H9 (cell line): ENCODE data around the gene SLC13A5. TPM values are rescaled to one million over a fixed set of nuclear protein-coding genes. Genes with fewer than 3 reads are reported as not detected.

ENCODE experiments used
- DNase-seq: peaks from one replicate; pipeline ENCODE4 v3.0.0-alpha.2; 2017
- H2AFZ ChIP-seq: one replicate; pipeline ENCODE4 v1.6.1; 2013; ENCODE audit warnings: mild to moderate bottlenecking, low read length, control low read depth, moderate library complexity
- H2AK5ac ChIP-seq: 2 replicates; pipeline ENCODE4 v1.6.1; 2013; ENCODE audit warnings: low read length, control low read depth, mixed read lengths; ENCODE audit not compliant: insufficient read length
- H2BK120ac ChIP-seq: one replicate; pipeline ENCODE4 v1.6.1; 2013; ENCODE audit warnings: low read depth, mild to moderate bottlenecking, low read length, control low read depth, inconsistent platforms; ENCODE audit not compliant: poor library complexity, severe bottlenecking
- H2BK12ac ChIP-seq: 2 replicates; pipeline ENCODE4 v1.6.1; 2013; ENCODE audit warnings: low read length, control low read depth, mixed read lengths, low read depth; ENCODE audit not compliant: insufficient read length
- H2BK15ac ChIP-seq: 2 replicates; pipeline ENCODE4 v1.6.1; 2013; ENCODE audit warnings: low read depth, low read length, control low read depth
- H2BK20ac ChIP-seq: one replicate; pipeline ENCODE4 v1.6.1; 2013; ENCODE audit warnings: low read depth, mild to moderate bottlenecking, low read length, control low read depth, inconsistent platforms; ENCODE audit not compliant: poor library complexity, severe bottlenecking
- H2BK5ac ChIP-seq: 2 replicates; pipeline ENCODE4 v1.6.1; 2013; ENCODE audit warnings: low read length, control low read depth, mixed read lengths; ENCODE audit not compliant: insufficient read length
- H3K14ac ChIP-seq: 2 replicates; pipeline ENCODE4 v1.6.1; 2013; ENCODE audit warnings: low read length, control low read depth; ENCODE audit not compliant: insufficient read depth
- H3K18ac ChIP-seq: 2 replicates; pipeline ENCODE4 v1.6.1; 2013; ENCODE audit warnings: low read depth, mild to moderate bottlenecking, mixed read lengths, low read length, control low read depth; ENCODE audit not compliant: insufficient read length
- H3K23ac ChIP-seq: 2 replicates; pipeline ENCODE4 v1.6.1; 2013; ENCODE audit warnings: low read length, control low read depth, mixed read lengths, low read depth; ENCODE audit not compliant: insufficient read length
- H3K23me2 ChIP-seq: 2 replicates; pipeline ENCODE4 v1.6.1; 2013; ENCODE audit warnings: low read depth, mild to moderate bottlenecking, mixed read lengths, low read length, control low read depth; ENCODE audit not compliant: insufficient read length, poor library complexity, severe bottlenecking
- H3K27ac ChIP-seq: 2 replicates; pipeline ENCODE4 v1.5.1; 2013; ENCODE audit warnings: low read length, control low read depth, mixed read lengths, low read depth; ENCODE audit not compliant: insufficient read length
- H3K27me3 ChIP-seq: 2 replicates; pipeline ENCODE4 v1.6.1; 2013; ENCODE audit warnings: low read length, control low read depth, inconsistent platforms; ENCODE audit not compliant: insufficient read depth
- H3K4ac ChIP-seq: 2 replicates; pipeline ENCODE4 v1.6.1; 2013; ENCODE audit warnings: low read depth, mild to moderate bottlenecking, control low read depth, inconsistent platforms, low read length, moderate library complexity
- H3K4me1 ChIP-seq: 2 replicates; pipeline ENCODE4 v1.6.1; 2013; ENCODE audit warnings: low read length, control low read depth, inconsistent platforms; ENCODE audit not compliant: insufficient read depth
- H3K4me2 ChIP-seq: 2 replicates; pipeline ENCODE4 v1.6.1; 2013; ENCODE audit warnings: low read length, control low read depth, mixed read lengths; ENCODE audit not compliant: insufficient read length, insufficient read depth
- H3K56ac ChIP-seq: 2 replicates; pipeline ENCODE4 v1.6.1; 2013; ENCODE audit warnings: low read depth, mild to moderate bottlenecking, mixed read lengths, low read length, control low read depth; ENCODE audit not compliant: insufficient read length
- H3K79me1 ChIP-seq: 2 replicates; pipeline ENCODE4 v1.6.1; 2013; ENCODE audit warnings: low read depth, mild to moderate bottlenecking, moderate library complexity, low read length, control low read depth, inconsistent platforms; ENCODE audit not compliant: insufficient read depth, poor library complexity, severe bottlenecking
- H3K79me2 ChIP-seq: 2 replicates; pipeline ENCODE4 v1.6.1; 2013; ENCODE audit warnings: low read length, control low read depth, inconsistent platforms; ENCODE audit not compliant: insufficient read depth
- H3K9ac ChIP-seq: 2 replicates; pipeline ENCODE4 v1.6.1; 2013; ENCODE audit warnings: low read length, control low read depth, mixed read lengths; ENCODE audit not compliant: insufficient read length; ENCODE audit errors: extremely low read depth
- H3K9me3 ChIP-seq: one replicate; pipeline ENCODE4 v1.6.1; 2013; ENCODE audit warnings: low read depth, low read length, inconsistent platforms; ENCODE audit not compliant: control insufficient read depth
- H3T11ph ChIP-seq: one replicate; pipeline ENCODE4 v1.6.1; 2013; ENCODE audit warnings: mild to moderate bottlenecking, low read length, control low read depth, inconsistent platforms
- H4K20me1 ChIP-seq: one replicate; pipeline ENCODE4 v1.6.1; 2013; ENCODE audit not compliant: control insufficient read depth, insufficient read length, insufficient read depth
- H4K5ac ChIP-seq: 2 replicates; pipeline ENCODE4 v1.6.1; 2013; ENCODE audit warnings: low read depth, mild to moderate bottlenecking, mixed read lengths, low read length, control low read depth; ENCODE audit not compliant: insufficient read length
- H4K8ac ChIP-seq: replicated peaks from 2 replicates; pipeline ENCODE4 v1.6.1; 2013; ENCODE audit warnings: low read length, control low read depth, mixed read lengths, low read depth; ENCODE audit not compliant: insufficient read length
- H4K91ac ChIP-seq: 2 replicates; pipeline ENCODE4 v1.6.1; 2013; ENCODE audit warnings: low read depth, mild to moderate bottlenecking, moderate library complexity, mixed read lengths, low read length, control low read depth; ENCODE audit not compliant: insufficient read length
- H3K27ac Mint-ChIP-seq, 3 experiments: 2 replicates in 2 of 3; 3 replicates in 1 of 3; pipeline ENCODE4 v1.8.0; 2020 to 2021; ENCODE audit warnings: mixed read lengths in 3 of 3, mild to moderate bottlenecking in 1 of 3, moderate library complexity in 1 of 3
- H3K27me3 Mint-ChIP-seq: 2 replicates; pipeline ENCODE4 v1.8.0; 2021; ENCODE audit warnings: low read depth, mild to moderate bottlenecking, moderate library complexity, mixed read lengths
- H3K36me3 Mint-ChIP-seq, 3 experiments: 2 replicates in 2 of 3; 3 replicates in 1 of 3; pipeline ENCODE4 v1.8.0; 2020 to 2021; ENCODE audit warnings: low read depth in 3 of 3, mixed read lengths in 3 of 3; ENCODE audit not compliant: insufficient read depth in 1 of 3
- H3K4me1 Mint-ChIP-seq, 2 experiments: 2 replicates each; pipeline ENCODE4 v1.8.0; 2020; ENCODE audit warnings: mixed read lengths in 2 of 2
- H3K4me3 Mint-ChIP-seq, 2 experiments: 2 replicates in 1 of 2; 3 replicates in 1 of 2; pipeline ENCODE4 v1.8.0; 2020 to 2021; ENCODE audit warnings: mild to moderate bottlenecking in 2 of 2, mixed read lengths in 2 of 2, moderate library complexity in 1 of 2
- H3K9me3 Mint-ChIP-seq, 2 experiments: 2 replicates in 1 of 2; 3 replicates in 1 of 2; pipeline ENCODE4 v1.8.0; 2020; ENCODE audit warnings: mild to moderate bottlenecking in 2 of 2, mixed read lengths in 2 of 2, moderate library complexity in 1 of 2
- CTCF ChIP-seq: fragments of 200-600 bp; sonication (generic); conservative IDR thresholded peaks from 3 replicates; pipeline ENCODE4 v1.8.0; 2021; ENCODE audit warnings: antibody characterized with exemption, mild to moderate bottlenecking
- WGBS: extraction: QIAGEN DNeasy Blood & Tissue Kit; methylation state at CpG from one replicate; pipeline ENCODE4 v1.1.7; 2013; ENCODE audit warnings: missing lambda C conversion rate, low lambda C conversion rate, mixed read lengths; ENCODE audit not compliant: insufficient read length; ENCODE audit errors: extremely low coverage; 5-methylcytosine and 5-hydroxymethylcytosine counted together
- total RNA-seq: library from RNA; stranded (reverse); gene quantifications from 2 replicates; pipeline ENCODE4 v1.2.1, GENCODE V29; 2021

SLC13A5 gene
- total RNA-seq, 1 experiment from 2014 or later = 1.6 TPM

- H3K18ac ChIP-seq = no peak overlapping the region
- H3K4me2 ChIP-seq = no peak overlapping the region
- Mint-ChIP-seq H3K4me1 (peaks cover 15 to 20% of the 10 kb centered on the region in 2 experiments), H3K27ac (peak overlapping the region in 2 of 3 experiments; percentile 39 to 76; a peak in 2 of 7 replicates), H3K4me3 (peak overlapping the region; percentile 91 to 94; a peak in 3 of 5 replicates), H3K9me3 (no peaks in the 10 kb centered on the region), H3K27me3 (no peaks in the 10 kb centered on the region; the same call in 1 of the 2 replicates), H3K36me3 (peaks cover 14 to 28% (median 26%) of the 10 kb centered on the region in 3 experiments)
- H2BK5ac ChIP-seq = no peak overlapping the region
- no peak overlapping the region for H2AK5ac ChIP-seq
- H3K9me3 ChIP-seq = no peaks in the 10 kb centered on the region
- no peak overlapping the region for H2BK20ac ChIP-seq
- H3K27ac ChIP-seq = no peak overlapping the region
- H3K56ac ChIP-seq = no peak overlapping the region
- H2BK120ac ChIP-seq = no peak overlapping the region
- no peaks in the 10 kb centered on the region for H3K79me1 ChIP-seq
- H2BK12ac ChIP-seq = no peak overlapping the region
- H3K4ac ChIP-seq = no peak overlapping the region
- H3K79me2 ChIP-seq = peaks cover 2% of the 10 kb centered on the region; the same call in 1 of the 2 replicates
- H2BK15ac ChIP-seq = no peak overlapping the region
- no peak overlapping the region for H3K14ac ChIP-seq
- no peak overlapping the region for H4K5ac ChIP-seq
- H3K23me2 ChIP-seq = peaks cover 18% of the 10 kb centered on the region
- H3K23ac ChIP-seq = no peak overlapping the region
- no peak overlapping the region for H3T11ph ChIP-seq
- no peak overlapping the region for H3K9ac ChIP-seq
- DNase-seq = no peak
- WGBS = no CpG with 5 or more reads among the region's 24 CpGs
- H4K91ac ChIP-seq = no peak overlapping the region
- no peaks in the 10 kb centered on the region for H3K27me3 ChIP-seq
- TF ChIP-seq CTCF = no peak
- H4K20me1 ChIP-seq = no peaks in the 10 kb centered on the region
- no peak overlapping the region for H2AFZ ChIP-seq
- H4K8ac ChIP-seq = no peak overlapping the region
- no peaks in the 10 kb centered on the region for H3K4me1 ChIP-seq
These were observed 74.9 kb downstream of the SLC13A5 start for GRCh38 chr17:6638046-6638908.
